CD4-positive, alpha-beta T cell treated with Interleukin-21 for 1 hour (primary cell): ENCODE measurements around the gene BMP7.
"Not testable (repeated sequence)": the region's sequence is repeated elsewhere in the genome, so short reads cannot be mapped to it uniquely, and the experiment has no call there.

Experiments
- DNase-seq: peaks from one replicate; pipeline ENCODE4 v3.0.0-alpha.2; 2020

BMP7 gene

GRCh38 chr20:57287007-57287880, 20.8 kb upstream of the BMP7 start:
- no peak for DNase-seq

- DNase-seq = no peak
Measured at GRCh38 chr20:57283860-57284259, 17.4 kb upstream of the BMP7 start.

GRCh38 chr20:57282670-57283361, 16.4 kb upstream of the BMP7 start:
- DNase-seq = no peak

GRCh38 chr20:57281900-57282299, 15.5 kb upstream of the BMP7 start:
- DNase-seq = no peak

- DNase-seq = no peak
Measured at GRCh38 chr20:57280221-57280620, 13.8 kb upstream of the BMP7 start.

GRCh38 chr20:57279548-57279947, 13.1 kb upstream of the BMP7 start:
- DNase-seq = not testable (repeated sequence)

- DNase-seq = no peak
Measured at GRCh38 chr20:57278457-57278856, 12.0 kb upstream of the BMP7 start.

- DNase-seq = no peak
Measured at GRCh38 chr20:57277398-57278105, 11.1 kb upstream of the BMP7 start.

GRCh38 chr20:57276221-57276620, 9.8 kb upstream of the BMP7 start:
- DNase-seq = no peak

- DNase-seq = no peak
Measured at GRCh38 chr20:57275813-57276212, 9.4 kb upstream of the BMP7 start.

GRCh38 chr20:57275334-57275733, 8.9 kb upstream of the BMP7 start:
- DNase-seq = no peak

- no peak for DNase-seq
Measured at GRCh38 chr20:57274846-57275245, 8.4 kb upstream of the BMP7 start.

- DNase-seq = no peak
Measured at GRCh38 chr20:57274299-57274698, 7.9 kb upstream of the BMP7 start.

- DNase-seq = no peak
Measured at GRCh38 chr20:57272883-57273535, 6.6 kb upstream of the BMP7 start.

GRCh38 chr20:57270204-57270984, 4.0 kb upstream of the BMP7 start:
- DNase-seq = no peak

- DNase-seq = no peak
Measured at GRCh38 chr20:57269148-57269984, 2.9 kb upstream of the BMP7 start.

GRCh38 chr20:57268399-57269076, 2.1 kb upstream of the BMP7 start:
- DNase-seq = no peak

- DNase-seq = no peak
Measured at GRCh38 chr20:57267158-57267821, 849 bp upstream of the BMP7 start.

GRCh38 chr20:57265997-57266290, 497 bp downstream of the BMP7 start:
- no peak for DNase-seq

GRCh38 chr20:57265336-57265996, 975 bp downstream of the BMP7 start:
- DNase-seq = no peak
